IPS-20b (cell line): Measurements from ENCODE around the gene ABHD17B.

ENCODE experiments used
- H3K27ac ChIP-seq: one replicate; pipeline ENCODE4 v1.5.1; 2013; ENCODE audit warnings: low read length
- H3K27me3 ChIP-seq: 2 replicates; pipeline ENCODE4 v1.6.1; 2013; ENCODE audit warnings: mild to moderate bottlenecking, low read length, inconsistent platforms; ENCODE audit not compliant: insufficient read depth
- H3K36me3 ChIP-seq: 2 replicates; pipeline ENCODE4 v1.6.1; 2013; ENCODE audit warnings: low read depth, mild to moderate bottlenecking, inconsistent platforms, low read length, moderate library complexity; ENCODE audit not compliant: insufficient read depth
- H3K4me1 ChIP-seq: 2 replicates; pipeline ENCODE4 v1.6.1; 2013; ENCODE audit warnings: mild to moderate bottlenecking, control low read depth, inconsistent platforms, low read length, moderate library complexity; ENCODE audit not compliant: insufficient read depth
- H3K4me3 ChIP-seq: 2 replicates; pipeline ENCODE4 v1.5.1; 2013; ENCODE audit warnings: mild to moderate bottlenecking, low read length, inconsistent platforms
- H3K9ac ChIP-seq: 2 replicates; pipeline ENCODE4 v1.6.1; 2013; ENCODE audit warnings: low read depth, mild to moderate bottlenecking, inconsistent platforms, low read length, moderate library complexity
- H3K9me3 ChIP-seq: 2 replicates; pipeline ENCODE4 v1.6.1; 2013; ENCODE audit warnings: mild to moderate bottlenecking, low read depth, low read length, inconsistent platforms; ENCODE audit not compliant: insufficient read depth

Gene ABHD17B

DNA sequence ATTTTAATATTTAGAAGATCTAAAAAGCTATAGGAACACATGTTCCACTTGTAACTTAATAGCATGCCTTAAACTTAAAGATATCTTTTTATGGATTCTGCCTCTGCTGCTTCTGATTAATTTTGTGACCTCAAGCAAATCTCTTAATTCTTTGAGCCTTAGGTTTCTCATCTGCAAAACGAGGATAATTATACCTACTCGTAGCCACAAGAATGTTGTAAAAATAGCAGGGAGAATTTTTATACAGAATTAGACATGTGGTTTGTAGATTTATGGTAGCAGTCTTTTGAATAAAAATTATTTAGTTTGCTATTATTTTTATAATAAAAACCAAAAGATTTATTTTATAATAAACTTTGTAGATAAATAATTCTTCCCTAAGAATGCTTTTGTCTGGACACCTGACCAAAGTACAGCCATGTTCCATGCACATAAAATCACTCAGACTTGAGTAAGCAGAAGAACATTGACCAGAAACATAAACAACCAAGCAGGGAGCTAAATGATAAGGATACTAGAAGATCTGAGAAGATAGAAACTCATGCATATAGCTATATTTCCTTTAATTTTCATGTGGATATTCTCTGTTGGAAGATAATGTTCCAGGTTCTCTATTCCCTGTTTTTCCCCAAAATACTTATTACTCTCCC is 18.9 kb upstream of the ABHD17B start:
- H3K36me3 ChIP-seq, result no peaks in the 10 kb centered on the region
- peaks cover 25% of the 10 kb centered on the region; the same call in 1 of the 2 replicates for H3K4me1 ChIP-seq
- no peaks in the 10 kb centered on the region for H3K9me3 ChIP-seq
- H3K27ac ChIP-seq, result no peak overlapping the region
- H3K4me3 ChIP-seq, result no peak overlapping the region
- no peak overlapping the region for H3K9ac ChIP-seq
- no peaks in the 10 kb centered on the region for H3K27me3 ChIP-seq

DNA sequence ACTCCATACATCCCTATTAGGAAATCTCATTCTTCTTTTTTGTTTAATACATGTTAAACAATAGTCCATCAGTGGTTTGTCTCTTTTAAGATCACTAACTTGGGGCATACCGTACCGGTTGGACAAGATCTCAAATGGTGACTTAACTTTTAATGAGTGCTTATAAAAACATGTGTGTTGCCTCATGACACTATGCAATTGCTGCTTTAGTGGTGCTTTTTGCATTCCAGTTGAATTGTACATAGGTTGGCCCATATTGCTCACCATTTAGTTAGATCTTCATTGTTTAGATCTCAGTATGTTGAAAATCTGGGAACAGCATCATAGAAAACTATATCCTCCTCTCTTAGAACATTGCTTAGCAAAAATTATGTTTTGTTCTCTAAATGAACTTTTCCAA is 18.2 kb upstream of the ABHD17B start:
- Histone ChIP-seq H3K9ac (no peak overlapping the region), H3K27me3 (no peaks in the 10 kb centered on the region), H3K27ac (no peak overlapping the region), H3K4me1 (peaks cover 25% of the 10 kb centered on the region; the same call in 1 of the 2 replicates), H3K9me3 (no peaks in the 10 kb centered on the region), H3K36me3 (no peaks in the 10 kb centered on the region), H3K4me3 (no peak overlapping the region)

DNA sequence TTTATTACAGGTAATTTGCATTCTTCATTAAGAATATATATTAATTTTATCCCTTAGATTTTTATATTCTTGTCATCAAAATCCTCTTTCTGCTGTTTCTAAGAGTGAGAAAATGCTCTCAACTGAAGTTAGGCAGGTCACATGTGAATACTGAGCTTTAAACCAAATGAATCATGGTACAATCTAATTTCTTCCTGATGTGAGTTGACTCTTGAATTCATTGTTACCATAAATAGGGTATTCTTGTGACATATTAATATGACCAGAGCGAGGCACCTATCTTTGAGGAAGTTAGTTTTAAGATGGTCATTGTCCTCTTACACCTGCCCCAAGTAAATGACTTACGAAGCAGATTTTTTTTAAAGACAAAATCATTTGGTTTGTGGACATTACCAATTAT is 17.8 kb upstream of the ABHD17B start:
- Histone ChIP-seq H3K27me3 (no peaks in the 10 kb centered on the region), H3K9ac (no peak overlapping the region), H3K36me3 (no peaks in the 10 kb centered on the region), H3K27ac (no peak overlapping the region), H3K9me3 (no peaks in the 10 kb centered on the region), H3K4me1 (peaks cover 26% of the 10 kb centered on the region; the same call in 1 of the 2 replicates), H3K4me3 (no peak overlapping the region)

DNA sequence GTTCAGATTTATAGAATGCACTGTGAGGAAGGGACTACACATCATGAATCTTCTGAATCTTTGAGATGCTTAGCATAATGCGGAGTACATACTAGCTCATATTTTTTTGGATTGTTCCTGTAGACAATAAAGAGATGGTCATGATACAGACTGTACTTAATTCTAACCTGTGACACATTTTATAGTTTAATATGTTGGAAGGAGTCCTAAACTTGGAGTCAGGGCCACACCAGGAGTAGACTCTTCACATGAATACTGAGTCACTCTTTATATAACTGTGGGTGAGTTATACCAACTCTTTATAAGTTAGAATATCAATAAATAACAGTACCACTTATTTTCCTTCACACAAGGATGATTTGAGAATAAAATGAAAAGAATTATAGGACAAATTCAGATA is 17.4 kb upstream of the ABHD17B start:
- Histone ChIP-seq H3K4me3 (no peak overlapping the region), H3K9ac (no peak overlapping the region), H3K4me1 (peaks cover 29% of the 10 kb centered on the region; the same call in 1 of the 2 replicates), H3K9me3 (no peaks in the 10 kb centered on the region), H3K27me3 (no peaks in the 10 kb centered on the region), H3K27ac (no peak overlapping the region), H3K36me3 (no peaks in the 10 kb centered on the region)

DNA sequence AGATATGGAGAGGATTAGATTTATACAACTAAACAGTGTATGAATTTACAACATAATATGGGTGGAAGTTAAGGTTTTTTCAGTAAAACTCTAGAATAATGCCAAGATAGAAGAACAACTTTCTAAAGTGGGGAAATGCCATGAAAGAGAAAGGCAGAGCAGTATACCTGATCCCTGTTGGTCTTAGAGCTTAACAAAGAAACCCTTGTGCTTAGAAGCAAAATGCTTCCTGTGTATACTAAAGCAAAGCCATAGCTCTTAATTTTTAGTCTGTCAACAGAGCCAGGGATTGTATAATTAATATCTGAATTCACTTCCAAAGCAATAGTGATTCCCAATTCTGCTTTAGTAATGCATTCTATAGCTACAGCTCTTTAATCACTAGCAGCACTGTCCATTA is 14.8 kb upstream of the ABHD17B start:
- peaks cover 38% of the 10 kb centered on the region; the same call in 1 of the 2 replicates for H3K4me1 ChIP-seq
- H3K27ac ChIP-seq, result no peak overlapping the region
- H3K36me3 ChIP-seq, result no peaks in the 10 kb centered on the region
- H3K9me3 ChIP-seq, result no peaks in the 10 kb centered on the region
- H3K9ac ChIP-seq, result no peak overlapping the region
- H3K27me3 ChIP-seq, result no peaks in the 10 kb centered on the region
- no peak overlapping the region for H3K4me3 ChIP-seq

DNA sequence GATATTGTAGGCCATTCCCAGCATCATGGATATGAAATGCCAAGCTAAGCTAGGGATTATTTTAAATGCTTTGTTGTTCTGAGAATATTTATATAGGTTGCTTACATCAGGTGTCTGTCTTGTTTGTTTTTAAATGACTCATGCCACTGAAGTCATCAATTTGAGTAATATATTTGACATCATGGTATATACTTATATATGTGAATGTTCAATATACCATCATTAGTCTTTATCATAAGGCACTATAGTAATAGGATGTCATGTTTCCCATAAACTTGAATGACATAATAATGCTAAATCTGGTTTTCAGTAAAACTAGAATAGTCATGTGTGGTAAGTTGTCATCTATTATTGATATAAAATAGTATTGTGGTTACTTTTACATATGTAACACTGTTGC is 13.6 kb upstream of the ABHD17B start:
- H3K36me3 ChIP-seq, result no peaks in the 10 kb centered on the region
- no peak overlapping the region for H3K27ac ChIP-seq
- H3K27me3 ChIP-seq, result no peaks in the 10 kb centered on the region
- H3K9ac ChIP-seq, result no peak overlapping the region
- H3K4me3 ChIP-seq, result no peak overlapping the region
- H3K9me3 ChIP-seq, result no peaks in the 10 kb centered on the region
- peaks cover 50% of the 10 kb centered on the region; the same call in 1 of the 2 replicates for H3K4me1 ChIP-seq

DNA sequence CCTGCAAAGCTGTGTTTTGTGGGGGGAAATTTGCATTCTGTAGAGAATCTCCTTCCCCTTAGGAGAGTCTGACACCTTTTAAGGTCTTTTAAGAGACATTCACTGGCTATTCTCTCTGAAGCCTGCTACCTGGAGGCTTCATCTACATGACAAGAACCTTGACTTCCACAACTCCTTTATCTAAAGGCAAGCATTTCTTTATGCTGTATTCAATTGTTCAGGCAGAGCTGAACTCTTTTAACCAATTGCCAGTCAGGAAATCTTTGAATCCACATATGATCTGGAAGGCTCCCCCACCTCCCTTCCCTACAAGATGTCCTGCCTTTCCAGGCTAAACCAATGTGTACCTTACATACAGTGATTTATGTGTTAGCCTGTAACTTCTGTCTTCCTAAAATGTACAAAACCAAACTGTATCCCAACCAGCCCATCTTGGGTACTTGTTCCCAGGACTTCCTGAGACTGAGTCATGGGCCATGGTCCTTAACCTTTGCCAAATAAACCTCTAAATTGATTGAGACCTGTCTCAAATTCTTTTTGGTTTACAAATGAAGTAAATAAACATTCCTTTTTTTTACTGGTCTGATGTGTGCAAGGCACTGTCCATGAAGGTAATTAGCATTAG is 10.3 kb upstream of the ABHD17B start:
- Histone ChIP-seq H3K27me3 (no peaks in the 10 kb centered on the region), H3K27ac (peak overlapping the region; percentile 96), H3K9me3 (peaks cover 11% of the 10 kb centered on the region), H3K4me1 (peaks cover 35% of the 10 kb centered on the region; the same call in 1 of the 2 replicates), H3K4me3 (peak overlapping the region; percentile 39), H3K36me3 (peaks cover 6% of the 10 kb centered on the region), H3K9ac (peak overlapping the region; percentile 56; the same call in 1 of the 2 replicates)

DNA sequence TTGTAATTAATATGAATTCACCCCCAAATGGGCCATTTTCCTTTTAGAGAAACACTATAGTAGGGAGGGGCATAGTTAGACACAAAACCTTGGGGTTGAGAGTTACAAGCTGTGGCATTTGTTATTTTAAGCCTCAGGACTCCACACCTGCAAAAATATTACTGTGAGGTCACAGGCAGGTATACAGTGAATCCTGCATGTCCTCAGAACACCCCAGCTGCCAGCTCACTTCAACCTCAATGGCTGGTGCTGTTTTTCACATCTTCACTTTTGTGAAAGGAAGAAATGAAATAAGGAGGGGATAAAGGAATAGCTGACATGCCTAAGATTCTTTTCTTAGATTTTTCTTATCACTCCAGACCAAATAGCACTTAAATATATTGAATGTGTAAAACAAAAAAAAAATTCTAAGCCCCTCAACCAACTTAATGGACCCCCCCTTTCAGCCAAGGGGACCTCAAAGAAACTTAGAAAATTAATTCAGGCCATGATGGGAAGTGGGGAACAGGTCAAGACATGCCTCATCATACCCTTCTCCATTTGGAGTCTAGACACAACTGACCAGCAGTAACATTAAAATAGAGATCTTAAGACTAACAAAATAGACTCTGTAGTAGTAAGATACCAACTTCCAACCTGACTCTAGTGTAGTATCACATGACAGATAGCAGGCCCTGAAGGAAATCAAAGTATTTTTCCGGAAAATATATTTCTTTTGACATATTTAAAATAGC is 9.6 kb upstream of the ABHD17B start:
- Histone ChIP-seq H3K9me3 (peaks cover 11% of the 10 kb centered on the region), H3K4me1 (peaks cover 29% of the 10 kb centered on the region; the same call in 1 of the 2 replicates), H3K4me3 (peak overlapping the region; percentile 16; the same call in 1 of the 2 replicates), H3K36me3 (peaks cover 6% of the 10 kb centered on the region), H3K27ac (peak overlapping the region; percentile 62), H3K27me3 (no peaks in the 10 kb centered on the region), H3K9ac (peak overlapping the region; percentile 56; the same call in 1 of the 2 replicates)

DNA sequence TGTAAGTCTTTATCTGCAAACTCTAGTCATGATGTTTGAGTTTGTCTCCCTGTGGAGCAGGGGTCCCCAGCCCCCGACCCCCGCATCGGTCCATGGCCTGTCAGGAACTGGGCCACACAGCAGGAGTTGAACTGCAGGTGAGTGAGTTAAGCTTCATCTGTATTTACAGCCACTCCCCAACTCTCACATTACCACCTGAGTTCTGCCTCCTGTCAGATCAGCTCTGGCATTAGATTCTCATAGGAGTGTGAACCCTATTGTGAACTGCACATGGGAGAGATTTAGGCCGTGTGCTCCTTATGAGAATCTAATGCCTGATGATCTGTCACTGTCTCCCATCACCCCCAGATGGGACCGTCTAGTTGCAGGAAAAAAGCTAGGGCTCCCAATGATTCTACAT is 7.4 kb upstream of the ABHD17B start:
- Histone ChIP-seq H3K9ac (no peak overlapping the region), H3K36me3 (peaks cover 6% of the 10 kb centered on the region), H3K27ac (no peak overlapping the region), H3K4me1 (peaks cover 21% of the 10 kb centered on the region; the same call in 1 of the 2 replicates), H3K27me3 (no peaks in the 10 kb centered on the region), H3K4me3 (no peak overlapping the region), H3K9me3 (peaks cover 11% of the 10 kb centered on the region)

DNA sequence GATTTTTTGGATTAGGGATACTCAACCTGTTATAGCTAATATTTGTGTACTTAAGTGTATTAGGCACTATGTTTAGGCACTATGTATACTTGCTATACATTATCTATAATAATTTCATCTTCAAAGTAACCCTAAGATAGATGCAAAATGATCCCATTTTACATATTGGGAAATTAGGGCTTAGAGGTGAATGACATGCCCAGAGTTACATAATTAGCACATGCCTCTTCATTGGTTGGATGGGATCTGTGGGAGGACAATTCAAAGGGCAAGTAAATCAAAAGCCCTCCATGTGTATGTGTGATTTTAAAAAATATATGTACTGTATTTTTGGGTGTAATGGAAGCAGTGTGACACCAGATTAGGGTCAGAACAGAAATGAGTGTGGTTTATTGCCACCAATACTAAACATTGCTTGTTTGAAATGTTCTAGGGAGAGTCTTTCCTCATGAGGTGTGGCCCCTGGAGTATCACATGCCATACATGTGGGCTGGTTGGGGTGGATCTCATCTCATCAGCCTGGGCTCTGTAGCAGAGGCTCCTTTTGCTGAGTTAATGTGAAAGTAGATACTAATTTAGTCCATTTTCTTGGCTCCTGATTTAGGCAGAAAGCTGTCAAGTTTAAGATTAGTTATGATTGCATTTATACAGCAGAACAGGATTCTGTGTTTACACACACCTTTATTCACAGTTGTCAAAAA is 6.0 kb upstream of the ABHD17B start:
- H3K9me3 ChIP-seq, result peaks cover 11% of the 10 kb centered on the region
- peaks cover 21% of the 10 kb centered on the region; the same call in 1 of the 2 replicates for H3K4me1 ChIP-seq
- no peak overlapping the region for H3K9ac ChIP-seq
- H3K27ac ChIP-seq, result no peak overlapping the region
- H3K4me3 ChIP-seq, result no peak overlapping the region
- peaks cover 6% of the 10 kb centered on the region for H3K36me3 ChIP-seq
- no peaks in the 10 kb centered on the region for H3K27me3 ChIP-seq

DNA sequence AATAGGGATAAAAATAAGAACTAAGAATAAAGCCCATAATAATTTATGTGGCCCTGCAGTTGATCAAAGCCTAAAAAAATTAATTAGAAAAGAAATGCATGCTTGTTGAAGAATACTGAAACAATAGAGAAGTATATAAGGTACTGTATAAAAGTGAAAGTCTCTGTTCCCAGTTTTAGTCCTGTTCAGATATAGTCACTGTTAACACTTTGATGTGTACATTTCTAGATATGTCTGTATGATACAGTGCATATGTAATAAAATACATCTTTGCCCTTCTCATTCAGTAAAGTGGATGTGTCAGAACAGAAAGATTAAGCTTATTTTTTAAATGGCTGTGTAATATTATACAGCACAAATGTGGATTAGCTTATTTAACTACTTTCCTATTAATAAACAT is 4.5 kb upstream of the ABHD17B start:
- Histone ChIP-seq H3K4me3 (no peak overlapping the region), H3K4me1 (peaks cover 12% of the 10 kb centered on the region; the same call in 1 of the 2 replicates), H3K9ac (no peak overlapping the region), H3K9me3 (peaks cover 11% of the 10 kb centered on the region), H3K27me3 (no peaks in the 10 kb centered on the region), H3K27ac (no peak overlapping the region), H3K36me3 (peaks cover 6% of the 10 kb centered on the region)
